ENCODE data around the gene MPST.

Gene MPST

DNA sequence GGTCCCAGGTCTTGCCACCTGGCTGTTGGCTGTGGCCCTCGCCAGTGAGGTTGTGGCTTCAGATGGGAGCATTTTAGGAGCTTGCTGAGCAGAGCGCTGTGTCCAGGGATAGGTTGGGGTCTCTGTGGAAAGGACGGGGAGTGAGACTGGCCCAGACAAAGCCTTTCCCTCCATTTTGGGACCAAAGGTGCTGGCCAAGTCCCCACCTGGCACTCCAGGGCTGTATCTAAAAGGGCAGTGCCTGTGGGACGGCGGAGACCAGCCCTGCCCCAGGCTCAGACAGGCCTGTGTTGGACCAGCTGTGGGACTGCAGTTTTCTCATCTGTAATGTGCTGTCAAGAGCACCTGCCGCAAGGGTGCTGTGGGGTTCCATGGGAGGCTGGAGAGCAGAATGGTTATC, 27.0 kb downstream of the MPST start:
- DNase-seq: no peak

DNA sequence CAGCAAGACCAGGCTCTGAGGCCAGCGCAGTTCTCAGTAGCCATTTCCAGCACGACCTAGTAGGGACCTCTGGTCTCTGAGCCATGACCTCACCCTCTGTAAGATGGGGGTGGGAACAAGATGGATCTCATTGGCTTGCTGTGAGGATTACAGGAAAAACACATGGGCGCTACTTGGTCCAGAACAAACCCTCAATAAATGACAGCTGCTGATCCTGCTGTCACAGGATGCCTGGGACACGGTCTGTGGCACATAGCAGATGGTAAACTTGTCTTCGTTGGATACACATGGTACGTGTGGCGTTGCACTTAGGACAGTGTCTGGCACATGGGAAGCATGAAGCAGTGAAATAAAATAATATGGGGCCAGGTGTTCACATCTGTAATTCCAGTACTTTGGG, 27.5 kb downstream of the MPST start:
- no peak for DNase-seq

DNA sequence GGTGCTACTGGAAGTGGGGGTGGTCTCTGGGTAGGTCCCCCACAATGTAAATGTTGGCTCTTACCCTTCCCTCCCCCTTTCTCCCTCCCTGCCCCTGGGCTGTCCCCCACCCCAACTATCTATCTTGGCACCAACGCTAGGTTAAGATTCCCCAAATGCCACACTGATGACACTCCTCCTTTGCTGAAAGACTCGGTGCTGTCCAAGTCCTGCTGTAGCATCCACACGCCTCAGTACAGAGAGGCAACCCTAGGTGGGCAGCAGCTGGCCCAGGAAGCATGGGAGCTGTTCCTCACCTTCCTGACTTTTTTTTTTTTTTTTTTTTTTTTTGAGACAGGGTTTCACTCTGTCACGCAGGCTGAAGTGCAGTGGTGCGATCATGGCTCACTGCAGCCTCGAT, 28.6 kb downstream of the MPST start:
- DNase-seq: no peak

DNA sequence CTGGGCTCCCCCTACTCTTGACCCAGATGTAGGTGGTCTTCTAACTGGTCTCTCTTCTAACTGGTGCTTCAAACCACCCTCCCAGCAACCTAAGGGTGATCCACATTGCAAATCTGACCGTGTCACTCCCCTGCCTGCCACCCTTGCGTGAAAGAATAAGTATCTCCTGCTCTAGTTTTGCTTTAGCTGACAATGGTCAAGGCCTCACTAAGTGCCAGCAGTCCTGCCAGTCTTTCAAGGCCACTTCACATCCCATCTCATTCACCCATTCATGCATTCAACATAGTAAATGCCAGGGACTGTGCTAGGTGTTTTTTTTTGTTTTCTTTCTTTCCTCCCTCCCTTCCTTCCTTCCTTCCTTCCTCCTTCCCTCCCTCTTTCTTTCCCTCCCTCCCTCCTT, 29.7 kb downstream of the MPST start:
- no peak for DNase-seq

DNA sequence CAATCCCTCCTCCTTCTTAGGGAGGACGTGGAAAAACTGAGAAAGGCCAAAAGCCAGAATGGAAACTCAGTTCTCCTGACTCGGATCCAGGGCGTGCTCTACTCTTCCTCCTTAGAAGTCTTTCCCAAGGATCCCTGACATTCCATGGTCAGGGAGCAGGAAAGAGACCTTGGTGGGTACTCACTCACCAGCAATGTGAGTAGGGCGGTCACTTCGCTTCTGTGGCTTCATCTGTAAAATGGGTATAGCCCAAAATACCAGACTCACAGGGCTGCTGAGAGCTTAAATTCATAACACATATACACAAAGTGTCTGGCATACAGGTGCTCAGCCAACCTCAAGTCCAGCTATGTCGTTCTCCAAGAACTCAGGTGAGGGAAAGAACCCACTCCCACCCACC, 31.4 kb downstream of the MPST start:
- DNase-seq: no peak

DNA sequence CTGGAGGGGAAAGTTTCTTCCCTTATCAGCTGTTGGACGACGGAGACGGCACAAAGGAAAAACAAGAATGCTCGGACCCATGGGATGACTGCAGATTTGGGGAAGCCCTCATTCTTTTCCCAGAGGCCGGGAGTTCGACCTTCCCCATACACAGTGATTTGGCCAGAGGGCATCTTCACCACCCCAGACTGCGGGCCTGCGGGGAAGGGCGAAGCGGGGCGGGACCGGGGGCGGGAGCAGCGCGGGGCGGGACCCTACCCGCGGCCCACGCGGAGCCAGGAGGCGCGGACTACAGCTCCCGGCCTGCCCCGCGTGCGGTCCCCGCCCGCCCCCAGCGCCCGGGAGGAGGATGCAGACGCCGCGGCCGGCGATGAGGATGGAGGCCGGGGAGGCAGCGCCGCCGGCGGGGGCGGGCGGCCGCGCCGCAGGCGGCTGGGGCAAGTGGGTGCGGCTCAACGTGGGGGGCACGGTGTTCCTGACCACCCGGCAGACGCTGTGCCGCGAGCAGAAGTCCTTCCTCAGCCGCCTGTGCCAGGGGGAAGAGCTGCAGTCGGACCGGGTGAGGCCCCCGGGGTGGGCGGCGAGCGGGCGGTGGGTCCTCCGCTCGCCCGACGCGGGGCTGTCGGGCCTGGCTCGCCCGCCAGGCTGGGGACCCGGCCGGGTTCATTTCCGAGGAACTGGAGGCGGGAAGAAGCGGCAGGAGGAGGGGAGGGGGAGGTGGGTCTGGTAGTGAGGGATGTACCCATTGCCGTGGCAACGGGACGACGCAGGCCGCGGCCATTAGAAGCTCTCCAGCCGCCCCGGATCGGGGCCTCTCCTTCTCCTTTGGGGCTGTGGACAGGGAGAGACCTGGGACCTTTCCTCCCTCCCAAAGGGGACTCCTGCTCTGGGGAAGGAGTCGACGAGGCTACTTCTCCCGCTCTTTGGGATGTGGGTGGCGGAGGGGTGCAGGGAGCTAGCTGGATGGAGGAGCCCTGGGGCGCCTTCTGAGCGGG, 32.1 kb downstream of the MPST start, which contains the start of gene KCTD17:
Gene KCTD17, plus strand, starts transcription at position 352 of the 995 bp plus-strand sequence. Its CDS starts 19 bp downstream, at position 371.
- DNase-seq: peak; percentile 81 to 87

DNA sequence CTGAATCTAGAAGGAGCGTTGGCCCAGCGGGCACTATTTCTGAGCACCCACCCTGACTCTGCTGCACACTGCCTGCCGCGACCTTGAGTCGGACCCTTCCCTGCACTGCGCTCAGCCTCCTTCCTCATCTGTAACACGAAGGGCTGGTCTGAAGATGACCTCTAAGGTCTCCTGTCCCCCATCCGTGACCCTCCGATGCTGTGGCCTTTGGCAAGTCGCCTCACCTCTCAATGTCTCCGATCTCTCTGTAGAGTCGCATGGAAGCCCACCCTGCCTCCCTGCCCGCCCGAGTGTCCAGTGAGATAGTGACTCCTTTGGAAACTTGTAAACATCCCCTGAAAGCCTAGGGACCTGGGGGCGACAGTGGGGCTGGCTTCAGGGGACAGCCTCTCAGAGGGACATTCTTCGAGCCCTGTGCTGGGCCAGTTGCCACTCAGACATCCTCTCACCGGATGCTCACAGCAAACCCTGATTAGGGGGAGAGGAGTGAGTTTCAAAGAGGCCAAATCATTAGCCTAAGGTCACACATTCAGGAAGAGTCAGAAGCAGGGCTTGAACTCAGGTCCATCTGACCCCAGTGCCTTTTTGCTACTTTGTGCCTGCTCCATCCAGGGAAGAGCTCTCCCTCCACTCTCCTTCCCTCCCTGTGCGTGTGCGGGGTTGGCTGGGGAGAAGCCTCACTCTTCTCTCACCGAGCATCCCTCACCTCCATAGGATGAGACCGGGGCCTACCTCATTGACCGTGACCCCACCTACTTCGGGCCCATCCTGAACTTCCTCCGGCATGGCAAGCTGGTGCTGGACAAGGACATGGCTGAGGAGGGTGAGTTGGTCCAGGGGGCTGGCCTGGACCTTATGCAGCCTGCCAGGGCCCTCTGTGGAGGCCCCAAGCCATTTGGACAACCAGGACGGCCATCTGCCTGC, 33.1 kb downstream of the MPST start:
- no peak for DNase-seq

DNA sequence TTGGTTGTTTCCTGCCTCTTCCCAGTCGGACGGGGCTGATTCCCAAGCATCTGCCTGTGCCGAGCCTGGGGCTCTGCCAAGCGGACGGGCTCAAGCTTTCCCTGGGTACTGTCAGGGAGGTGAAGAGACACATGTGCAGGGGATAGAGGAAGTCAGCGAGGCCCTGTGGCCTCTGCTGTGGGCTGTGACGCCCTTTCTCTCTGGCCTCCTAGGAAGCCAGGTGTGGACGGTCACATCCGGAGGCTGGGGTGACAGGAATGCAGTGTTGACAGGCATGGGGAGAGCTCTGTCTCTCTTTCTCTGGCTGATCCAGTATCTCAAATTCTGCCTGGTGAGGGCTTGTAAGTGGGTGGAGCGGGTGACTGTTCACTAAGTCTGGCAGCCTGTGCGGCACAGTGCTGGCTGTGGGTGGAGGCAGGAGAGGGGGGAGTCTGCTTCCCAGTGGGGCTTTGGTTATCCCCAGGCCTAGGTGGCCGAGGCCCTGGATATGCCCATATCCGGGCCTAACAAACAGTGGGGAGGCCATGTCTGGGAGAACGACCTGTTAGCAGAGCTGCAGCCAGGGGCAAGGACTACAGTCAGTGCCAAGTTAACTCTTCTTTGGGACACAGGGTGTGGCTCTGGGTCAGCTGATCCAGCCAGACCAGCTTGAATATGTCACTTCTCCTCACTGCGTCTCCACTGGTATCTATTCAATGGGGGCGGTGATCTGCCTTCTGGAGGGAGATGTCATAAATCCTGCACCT, 33.9 kb downstream of the MPST start:
- no peak for DNase-seq

DNA sequence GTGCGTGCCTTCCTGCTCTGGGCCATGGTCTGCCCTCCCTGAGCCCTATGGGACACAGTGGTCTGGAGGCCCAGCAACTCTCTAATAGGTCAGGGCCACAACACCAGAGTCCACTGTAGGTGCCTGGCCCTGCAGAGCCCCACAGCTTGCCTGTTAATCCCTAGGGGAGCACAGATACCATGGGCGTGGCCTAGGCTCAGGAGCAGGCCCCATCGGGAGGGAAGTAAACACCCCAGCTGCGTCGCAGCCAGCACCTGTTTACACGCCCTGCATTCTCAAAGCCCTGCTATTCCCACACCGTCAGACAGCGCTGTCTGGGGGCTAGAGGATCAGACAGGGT, 34.5 kb downstream of the MPST start:
- no peak for DNase-seq

DNA sequence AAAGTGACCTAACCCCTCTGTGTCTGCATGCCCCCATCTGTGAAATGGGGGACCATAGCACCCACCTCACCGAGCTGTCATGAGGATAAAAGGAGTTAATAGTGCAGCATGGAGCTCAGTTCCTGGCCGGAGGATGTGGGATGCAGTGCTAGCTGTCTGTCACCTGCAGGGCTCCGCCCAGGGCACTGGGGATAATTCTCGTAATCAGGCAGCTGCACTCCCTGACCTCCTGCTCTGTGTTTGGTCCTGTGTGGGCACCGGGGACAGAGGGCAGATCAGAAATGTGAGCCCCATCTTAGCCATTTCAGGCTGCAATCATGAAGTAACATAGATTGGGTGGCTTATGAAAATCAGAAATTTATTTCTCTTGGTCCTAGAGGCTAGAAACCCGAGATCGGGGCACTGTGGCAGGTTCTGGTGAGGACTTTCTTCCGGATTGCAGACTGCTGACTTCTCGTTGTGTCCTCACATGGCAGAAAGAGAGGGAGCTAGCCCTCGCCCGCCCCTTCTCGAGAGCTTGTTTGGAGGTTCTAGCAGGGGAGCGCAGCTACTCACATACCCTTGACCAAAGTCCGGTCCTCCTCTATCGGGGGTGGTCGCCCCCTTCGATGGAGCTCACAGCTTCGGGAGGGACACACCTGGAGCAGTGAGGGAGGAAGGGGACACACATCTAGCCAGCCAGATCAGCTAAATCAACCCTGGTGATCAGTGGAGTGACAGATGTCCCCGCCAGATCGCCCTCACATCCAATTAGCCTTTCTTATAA, 35.2 kb downstream of the MPST start:
- DNase-seq: no peak

DNA sequence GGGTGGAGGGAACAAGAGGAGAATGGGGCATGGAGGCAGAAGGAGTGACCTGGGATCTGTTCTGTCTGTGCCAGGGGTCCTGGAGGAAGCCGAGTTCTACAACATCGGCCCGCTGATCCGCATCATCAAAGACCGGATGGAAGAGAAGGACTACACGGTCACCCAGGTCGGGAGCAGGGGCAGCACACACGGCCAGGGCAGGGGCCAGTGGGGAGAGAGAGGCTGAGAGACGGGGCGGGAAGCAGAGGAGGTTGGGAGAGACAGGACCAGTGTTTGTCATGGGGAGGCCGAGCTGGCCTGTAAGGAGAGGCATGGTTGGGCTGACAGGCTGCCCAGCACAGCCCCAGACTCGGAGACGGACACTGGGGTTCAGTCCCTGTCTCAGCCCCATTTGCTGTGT, 36.7 kb downstream of the MPST start:
- no peak for DNase-seq

DNA sequence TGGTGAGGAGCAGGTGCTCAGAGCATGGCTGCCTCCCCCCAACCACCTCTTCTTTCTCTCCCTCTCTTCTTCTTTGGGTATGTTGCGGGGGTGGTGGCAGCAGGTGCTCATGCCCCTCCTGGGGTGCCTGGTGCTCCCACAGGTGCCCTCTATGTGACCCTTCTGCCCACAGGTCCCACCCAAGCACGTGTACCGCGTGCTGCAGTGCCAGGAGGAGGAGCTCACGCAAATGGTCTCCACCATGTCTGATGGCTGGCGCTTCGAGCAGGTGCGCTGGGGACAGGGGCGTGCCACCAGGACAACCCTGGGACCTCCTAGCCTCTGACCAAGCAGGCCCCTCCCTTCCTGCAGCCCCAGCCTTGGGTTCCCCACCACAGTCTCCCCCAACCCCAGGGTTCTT, 37.7 kb downstream of the MPST start:
- DNase-seq: no peak

DNA sequence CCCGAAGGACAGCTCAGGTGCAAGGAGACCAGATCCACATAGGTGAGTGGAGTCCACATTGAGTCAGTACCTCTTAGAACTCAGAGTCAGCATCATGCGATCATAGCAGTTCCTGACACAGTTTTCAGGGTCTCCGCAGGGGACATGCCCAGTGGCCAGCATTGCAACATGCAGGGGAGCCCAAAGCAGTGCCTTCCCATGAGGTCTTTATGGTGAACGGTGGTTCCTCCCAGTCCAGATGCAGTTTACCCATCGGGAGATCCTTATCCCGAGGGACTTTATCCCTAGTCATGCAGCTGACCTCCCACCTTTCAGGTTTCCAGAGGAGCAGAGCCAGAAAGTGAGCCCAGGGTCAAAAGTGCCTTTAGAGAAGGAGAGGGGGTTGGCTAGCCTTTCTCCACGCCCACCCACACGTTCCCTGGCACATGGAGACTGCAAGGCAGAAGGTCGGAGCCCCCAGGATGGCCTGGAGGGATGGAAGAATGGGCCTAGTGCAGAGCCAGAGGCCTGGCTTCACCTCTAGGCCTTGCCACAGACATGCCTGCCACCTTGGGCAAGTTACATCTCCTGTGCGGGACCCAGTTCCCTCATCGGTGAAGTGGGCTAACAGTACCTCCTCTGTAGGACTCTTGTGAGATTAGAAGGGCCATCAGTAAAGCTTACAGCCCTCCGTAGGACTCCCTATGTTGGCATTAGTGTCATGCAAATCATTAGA, 38.4 kb downstream of the MPST start:
- DNase-seq: no peak

DNA sequence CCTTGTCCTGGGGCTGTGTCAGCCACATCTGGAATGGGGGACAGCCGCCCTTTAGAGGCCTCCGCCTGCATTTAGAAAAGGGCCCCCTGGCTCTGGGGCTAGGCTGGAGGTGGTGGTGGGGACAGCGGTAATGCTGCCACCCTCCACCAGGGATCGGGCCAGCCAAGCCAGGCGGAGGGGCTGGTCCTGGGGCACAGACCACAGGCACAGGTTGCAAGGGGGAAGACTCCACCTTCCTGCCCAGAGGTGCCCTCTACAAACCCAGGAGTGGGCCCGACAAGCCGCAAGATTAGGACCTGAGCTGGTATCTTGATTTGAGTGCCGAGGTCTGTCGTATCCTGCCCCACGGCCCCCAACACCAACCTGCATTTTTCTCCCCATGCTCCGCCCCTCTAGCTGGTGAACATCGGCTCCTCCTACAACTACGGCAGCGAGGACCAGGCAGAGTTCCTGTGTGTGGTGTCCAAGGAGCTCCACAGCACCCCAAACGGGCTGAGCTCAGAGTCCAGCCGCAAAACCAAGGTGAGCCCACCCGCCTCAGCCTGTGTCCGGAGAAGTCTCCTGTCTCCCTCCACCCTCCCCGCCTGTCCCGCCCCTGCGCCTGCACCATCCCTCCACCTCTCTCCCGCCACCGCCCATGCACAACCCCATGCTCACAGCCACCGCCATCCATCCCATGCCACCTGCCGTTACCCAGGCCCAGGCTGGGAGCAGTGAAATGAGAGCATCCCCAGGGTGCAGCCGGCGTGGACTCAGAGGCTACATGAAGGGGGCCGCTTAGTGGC, 39.6 kb downstream of the MPST start:
- DNase-seq: no peak

DNA sequence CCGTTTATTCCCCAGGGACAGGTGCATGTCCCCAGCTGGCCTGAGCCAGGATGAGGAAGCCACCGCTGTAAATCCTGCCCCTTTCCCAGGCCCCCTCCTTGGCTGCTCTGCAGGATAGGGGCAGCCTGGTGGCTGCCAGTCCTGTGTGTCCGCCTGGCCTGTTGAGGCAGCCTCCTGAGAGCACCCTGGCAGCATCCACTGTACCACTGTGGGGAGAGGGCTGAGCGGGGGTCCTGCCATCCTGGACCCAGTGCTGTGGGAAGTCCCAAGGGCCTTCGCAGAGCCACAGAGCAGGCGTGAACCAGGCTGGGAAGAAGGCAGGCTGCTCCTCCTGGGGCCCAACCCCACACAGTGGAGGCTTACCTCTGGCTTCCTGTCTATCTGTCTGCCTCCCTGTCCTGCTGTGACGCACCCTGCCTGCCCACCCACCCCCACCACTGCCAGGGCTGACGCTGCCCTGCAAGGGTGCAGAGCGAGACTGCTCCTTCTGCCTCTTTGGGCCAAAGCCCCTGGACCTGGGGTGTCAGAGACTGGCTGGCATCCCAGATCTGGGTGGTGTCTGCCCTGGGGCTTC, 40.4 kb downstream of the MPST start:
- DNase-seq: peak in 1 of 2 experiments; percentile 52

DNA sequence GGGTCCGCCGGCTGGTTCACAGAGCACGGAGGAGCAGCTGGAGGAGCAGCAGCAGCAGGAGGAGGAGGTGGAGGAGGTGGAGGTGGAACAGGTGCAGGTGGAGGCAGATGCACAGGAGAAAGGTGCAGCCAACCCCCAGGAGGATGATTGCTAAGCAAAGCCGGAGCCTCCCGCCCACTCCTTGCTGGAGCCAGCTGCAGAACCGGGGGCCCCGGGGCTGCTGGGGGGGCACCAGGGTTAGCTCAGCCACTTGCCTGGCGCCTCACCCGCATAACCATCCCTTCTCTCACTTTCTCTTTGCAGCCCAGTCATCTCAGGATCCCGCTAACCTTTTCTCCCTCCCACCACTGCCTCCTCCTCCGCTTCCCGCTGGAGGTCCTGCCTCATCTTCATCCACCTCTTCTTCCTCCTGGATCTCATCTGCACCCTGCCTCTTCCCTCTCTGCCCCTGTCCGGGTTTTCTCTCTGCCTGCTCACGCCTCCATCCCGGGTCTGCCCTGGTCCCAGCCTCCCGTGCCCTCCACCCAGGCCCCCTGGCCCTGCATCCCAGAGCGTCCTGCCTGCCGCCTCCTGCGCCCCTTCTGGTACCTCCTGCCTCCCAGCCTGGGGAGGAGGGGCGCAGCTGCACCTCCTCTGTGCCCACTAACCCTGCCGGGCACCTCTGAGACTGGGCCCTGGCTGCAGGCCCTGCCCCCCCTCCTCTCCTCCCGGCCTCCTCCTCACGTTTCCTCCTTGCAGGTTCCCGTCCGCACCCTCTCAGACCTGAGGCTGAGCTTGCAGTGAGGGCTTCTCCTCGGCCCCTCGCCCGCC, 41.5 kb downstream of the MPST start:
- peak; percentile 76 to 84 for DNase-seq

DNA sequence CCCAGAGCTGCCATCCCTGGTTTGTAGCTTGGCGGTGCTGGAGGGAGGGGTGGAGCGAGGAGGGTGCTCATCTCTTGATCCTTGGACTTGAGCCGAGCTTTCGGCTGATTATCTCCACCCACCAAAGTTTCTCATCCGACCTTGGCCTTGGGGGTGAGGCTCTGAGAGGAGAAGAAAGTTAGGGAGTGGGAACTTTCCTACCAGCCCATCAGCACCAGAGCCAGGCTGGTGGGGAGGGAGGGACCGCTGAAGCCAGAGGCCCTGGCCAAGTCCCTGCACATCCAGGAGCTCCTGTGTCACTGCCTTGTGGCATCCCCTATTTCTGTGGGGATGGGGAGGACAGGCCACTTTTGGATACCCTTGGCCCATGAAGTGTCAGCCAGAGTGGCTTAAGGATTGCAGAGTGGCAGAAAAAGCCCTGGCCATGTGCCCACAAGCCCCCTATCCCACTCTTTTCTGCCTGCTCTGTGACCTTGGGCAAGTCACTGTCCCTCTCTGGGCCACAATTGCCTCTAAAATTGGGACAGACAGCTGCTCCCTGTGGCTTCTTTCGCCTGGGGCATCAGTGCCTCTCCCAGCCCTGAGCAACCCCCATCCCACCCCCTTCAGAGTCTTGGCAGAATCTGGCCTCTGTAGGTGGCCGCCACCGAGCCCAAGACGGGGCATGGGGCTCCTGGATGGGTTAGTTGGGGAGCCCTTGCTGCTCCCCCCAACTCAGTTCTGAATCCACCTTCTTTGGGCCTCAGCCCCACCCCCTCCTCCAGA, 42.3 kb downstream of the MPST start:
- no peak for DNase-seq

DNA sequence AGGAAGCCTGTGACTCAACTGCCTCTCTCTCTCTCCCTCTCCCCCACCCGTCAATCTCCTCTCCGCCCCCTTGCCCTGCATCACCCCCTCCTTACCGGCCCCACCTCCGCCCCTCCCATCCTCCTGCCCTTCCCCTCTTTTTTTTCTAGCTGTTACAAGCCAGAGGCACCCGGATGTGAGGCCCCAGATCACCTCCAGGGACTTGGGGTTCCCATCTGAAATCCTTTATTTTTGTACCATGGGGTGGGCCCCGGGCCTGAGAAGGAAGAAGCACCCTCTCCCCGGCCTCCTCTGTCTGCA, 42.8 kb downstream of the MPST start:
- DNase-seq: no peak

Measured in activated T-cell treated with anti-CD3 and anti-CD28 coated beads, Interleukin-2, amount 50 U/mL, for 48 hours (primary cell).